Thyroid gland (tissue), 4 donors: ENCODE results near the gene RAP1A. TPM values are rescaled to one million over a fixed set of nuclear protein-coding genes. Genes with fewer than 3 reads are reported as not detected.
A peak's percentile ranks its signal among the peaks of the same experiment; 100 is the strongest.

ENCODE experiments used
- DNase-seq, 2 donors: peaks; one replicate each; pipeline ENCODE4 v3.0.0-alpha.2; 2019
- H3K27ac ChIP-seq, 3 donors: fragments of 200-600 bp; sonication (generic); 1 replicate in 2 of 3; 2 replicates in 1 of 3; pipeline ENCODE4 v1.5.1; 2016 to 2019; ENCODE audit warnings: mild to moderate bottlenecking in 1 of 3, moderate library complexity in 1 of 3
- H3K27me3 ChIP-seq: fragments of 200-600 bp; sonication (generic); one replicate; pipeline ENCODE4 v1.5.1; 2019
- H3K36me3 ChIP-seq, 2 donors: fragments of 200-600 bp; sonication (generic); one replicate each; pipeline ENCODE4 v1.5.1; 2016 to 2019
- H3K4me1 ChIP-seq, 2 donors: fragments of 200-600 bp; sonication (generic); one replicate each; pipeline ENCODE4 v1.5.1; 2017 to 2019
- H3K4me3 ChIP-seq, 3 donors: fragments of 200-600 bp; sonication (generic); replicated peaks in 1 of 3; 1 replicate in 2 of 3; 2 replicates in 1 of 3; pipeline ENCODE4 v1.5.1; 2016; ENCODE audit warnings: mild to moderate bottlenecking in 1 of 3
- H3K9me3 ChIP-seq: fragments of 200-600 bp; sonication (generic); one replicate; pipeline ENCODE4 v1.5.1; 2017
- CTCF ChIP-seq, 6 experiments: fragments of 200-600 bp in 3 of 6; fragments of 450-650 bp in 3 of 6; sonication (generic) in 3 of 6; IDR thresholded peaks; one replicate each; pipeline ENCODE4 v1.5.1; 2016 to 2019; ENCODE audit warnings: antibody characterized with exemption in 6 of 6, mild to moderate bottlenecking in 2 of 6, inconsistent platforms in 1 of 6, moderate library complexity in 1 of 6
- POLR2A ChIP-seq, 2 donors: fragments of 450-650 bp; IDR thresholded peaks; one replicate each; pipeline ENCODE4 v1.6.1; 2017; ENCODE audit warnings: antibody characterized with exemption in 2 of 2, mild to moderate bottlenecking in 2 of 2, moderate library complexity in 1 of 2
- WGBS, 2 donors: methylation state at CpG; one replicate each; pipeline ENCODE4 v1.1.5; 2017; 5-methylcytosine and 5-hydroxymethylcytosine counted together
- intact Hi-C: fragments of 100-400 bp; cut with DNase I; formaldehyde crosslinking; loops from one replicate; pipeline ENCODE4 v1.15.1; 2023
- total RNA-seq, 4 donors: library from RNA; depleted of rRNA; stranded (reverse); fragments of >200 nt; gene quantifications; one replicate each; pipeline ENCODE4 v1.2.3, GENCODE V29; 2016

RAP1A gene
- total RNA-seq, 4 donors from 2014 or later = 54.2 to 91.7 (median 71.9) TPM

GRCh38 chr1:111690306-111690617 lies 70.7 kb downstream of the RAP1A start:
- H3K4me1 ChIP-seq = peaks cover 18 to 19% of the 10 kb centered on the region in 2 donors
- H3K27me3 ChIP-seq = no peaks in the 10 kb centered on the region
- TF ChIP-seq CTCF (IDR thresholded peaks at IDR 0.05) (no peak), POLR2A (IDR thresholded peaks at IDR 0.05) (no peak)
- peak; percentile 94 for DNase-seq
- intact Hi-C loops = no loop called here
- no peak overlapping the region for H3K4me3 ChIP-seq
- peak overlapping the region; percentile 21 to 72 (median 33) for H3K27ac ChIP-seq
- peaks cover 0 to 8% of the 10 kb centered on the region in 2 donors for H3K36me3 ChIP-seq
- no peaks in the 10 kb centered on the region for H3K9me3 ChIP-seq

- Histone ChIP-seq H3K9me3 (no peaks in the 10 kb centered on the region), H3K27ac (no peak overlapping the region), H3K27me3 (no peaks in the 10 kb centered on the region), H3K4me3 (no peak overlapping the region), H3K36me3 (peaks cover 0 to 8% of the 10 kb centered on the region in 2 donors), H3K4me1 (peaks cover 18 to 19% of the 10 kb centered on the region in 2 donors)
- DNase-seq = no peak
- intact Hi-C loops = no loop called here
- WGBS, 2 donors = 95 to 97% methylated on average over 1 of the region's 1 CpG
- TF ChIP-seq POLR2A (IDR thresholded peaks at IDR 0.05) = no peak
- no peak for TF ChIP-seq CTCF (IDR thresholded peaks at IDR 0.05)
Observed at GRCh38 chr1:111691886-111692285, 72.3 kb downstream of the RAP1A start.

- DNase-seq = no peak
- intact Hi-C loops = no loop called here
- no peak overlapping the region for H3K27ac ChIP-seq
- H3K27me3 ChIP-seq = no peaks in the 10 kb centered on the region
- no peaks in the 10 kb centered on the region for H3K9me3 ChIP-seq
- WGBS, 2 donors = 85 to 93% methylated on average over 1 of the region's 1 CpG
- H3K4me3 ChIP-seq = no peak overlapping the region
- peaks cover 17 to 23% of the 10 kb centered on the region in 2 donors for H3K36me3 ChIP-seq
- TF ChIP-seq CTCF (IDR thresholded peaks at IDR 0.05) = no peak
- TF ChIP-seq POLR2A (IDR thresholded peaks at IDR 0.05) = no peak
- peaks cover 5% of the 10 kb centered on the region in 2 donors for H3K4me1 ChIP-seq
Observed at GRCh38 chr1:111695801-111696200, 76.2 kb downstream of the RAP1A start.

- DNase-seq = no peak
- Histone ChIP-seq H3K27me3 (no peaks in the 10 kb centered on the region), H3K36me3 (peaks cover 18 to 27% of the 10 kb centered on the region in 2 donors), H3K4me3 (no peak overlapping the region), H3K4me1 (peaks cover 0 to under 1% of the 10 kb centered on the region in 2 donors), H3K27ac (no peak overlapping the region), H3K9me3 (no peaks in the 10 kb centered on the region)
- TF ChIP-seq POLR2A (IDR thresholded peaks at IDR 0.05) (no peak), CTCF (IDR thresholded peaks at IDR 0.05) (no peak)
- intact Hi-C loops = no loop called here
Observed at GRCh38 chr1:111696330-111696729, 76.7 kb downstream of the RAP1A start.

- intact Hi-C loops = no loop called here
- peaks cover 13 to 35% of the 10 kb centered on the region in 2 donors for H3K36me3 ChIP-seq
- H3K27ac ChIP-seq = no peak overlapping the region
- no peaks in the 10 kb centered on the region for H3K4me1 ChIP-seq
- no peak overlapping the region for H3K4me3 ChIP-seq
- no peaks in the 10 kb centered on the region for H3K27me3 ChIP-seq
- TF ChIP-seq POLR2A (IDR thresholded peaks at IDR 0.05) (no peak), CTCF (IDR thresholded peaks at IDR 0.05) (no peak)
- DNase-seq = no peak
- H3K9me3 ChIP-seq = no peaks in the 10 kb centered on the region
Observed at GRCh38 chr1:111699268-111699667, 79.7 kb downstream of the RAP1A start.
